Chondrocyte (in vitro differentiated cells): ENCODE results near the gene OBP2B. TPM values are rescaled to one million over a fixed set of nuclear protein-coding genes. Genes with fewer than 3 reads are reported as not detected.

Source experiments
- DNase-seq: peaks from one replicate; pipeline ENCODE4 v3.0.0; 2021; ENCODE audit warnings: mixed read lengths, low spot score
- H3K27ac Mint-ChIP-seq: one replicate; pipeline ENCODE4 v1.8.0; 2021; ENCODE audit warnings: mild to moderate bottlenecking, moderate library complexity, mixed read lengths; ENCODE audit not compliant: unreplicated experiment
- H3K27me3 Mint-ChIP-seq: 2 replicates; pipeline ENCODE4 v1.8.0; 2021; ENCODE audit warnings: low read depth, mixed read lengths
- H3K36me3 Mint-ChIP-seq: 2 replicates; pipeline ENCODE4 v1.8.0; 2021; ENCODE audit warnings: low read depth, mixed read lengths
- H3K4me1 Mint-ChIP-seq: 2 replicates; pipeline ENCODE4 v1.8.0; 2021; ENCODE audit warnings: low read depth, mild to moderate bottlenecking, mixed read lengths
- H3K4me3 Mint-ChIP-seq: one replicate; pipeline ENCODE4 v1.8.0; 2021; ENCODE audit warnings: mild to moderate bottlenecking, moderate library complexity, mixed read lengths; ENCODE audit not compliant: unreplicated experiment
- H3K9me3 Mint-ChIP-seq: 2 replicates; pipeline ENCODE4 v1.8.0; 2021; ENCODE audit warnings: low read depth, mixed read lengths
- CTCF ChIP-seq: fragments of 200-600 bp; sonication (generic); IDR thresholded peaks from 2 replicates; pipeline ENCODE4 v1.5.0; 2021; ENCODE audit warnings: antibody characterized with exemption, mild to moderate bottlenecking, moderate library complexity
- total RNA-seq: library from RNA; stranded (reverse); gene quantifications from 3 replicates; pipeline ENCODE4 v1.2.1, GENCODE V29; 2021

OBP2B gene
- total RNA-seq, 1 donor from 2014 or later: not detected

GRCh38 chr9:133184971-133185370, 24.1 kb downstream of the OBP2B start:
- DNase-seq: no peak
- H3K27me3 Mint-ChIP-seq: peaks cover 37% of the 10 kb centered on the region
- no peaks in the 10 kb centered on the region for H3K36me3 Mint-ChIP-seq
- H3K27ac Mint-ChIP-seq: no peak overlapping the region
- peak; percentile 80 for TF ChIP-seq CTCF
- no peaks in the 10 kb centered on the region for H3K9me3 Mint-ChIP-seq
- no peak overlapping the region for H3K4me3 Mint-ChIP-seq
- H3K4me1 Mint-ChIP-seq: peaks cover 4% of the 10 kb centered on the region

GRCh38 chr9:133182151-133182550, 26.9 kb downstream of the OBP2B start:
- Mint-ChIP-seq H3K27ac (no peak overlapping the region), H3K27me3 (peaks cover 23% of the 10 kb centered on the region), H3K9me3 (no peaks in the 10 kb centered on the region), H3K4me3 (no peak overlapping the region), H3K36me3 (no peaks in the 10 kb centered on the region), H3K4me1 (peaks cover 4% of the 10 kb centered on the region)
- DNase-seq: peak; percentile 47
- no peak for TF ChIP-seq CTCF

GRCh38 chr9:133181561-133181960, 27.5 kb downstream of the OBP2B start:
- Mint-ChIP-seq H3K4me1 (peaks cover 4% of the 10 kb centered on the region), H3K4me3 (no peak overlapping the region), H3K36me3 (no peaks in the 10 kb centered on the region), H3K27me3 (peaks cover 23% of the 10 kb centered on the region), H3K27ac (no peak overlapping the region), H3K9me3 (no peaks in the 10 kb centered on the region)
- DNase-seq: no peak
- no peak for TF ChIP-seq CTCF

- Mint-ChIP-seq H3K4me3 (no peak overlapping the region), H3K27me3 (peaks cover 25% of the 10 kb centered on the region), H3K36me3 (no peaks in the 10 kb centered on the region), H3K9me3 (no peaks in the 10 kb centered on the region), H3K27ac (no peak overlapping the region), H3K4me1 (peaks cover 4% of the 10 kb centered on the region)
- DNase-seq: no peak
- no peak for TF ChIP-seq CTCF
Observed at GRCh38 chr9:133180953-133181352, 28.1 kb downstream of the OBP2B start.

GRCh38 chr9:133173056-133173455, 36.0 kb downstream of the OBP2B start:
- no peak overlapping the region for H3K4me3 Mint-ChIP-seq
- TF ChIP-seq CTCF: no peak
- H3K27ac Mint-ChIP-seq: no peak overlapping the region
- no peaks in the 10 kb centered on the region for H3K9me3 Mint-ChIP-seq
- peak; percentile 43 for DNase-seq
- H3K36me3 Mint-ChIP-seq: no peaks in the 10 kb centered on the region
- H3K27me3 Mint-ChIP-seq: peaks cover 40% of the 10 kb centered on the region
- no peaks in the 10 kb centered on the region for H3K4me1 Mint-ChIP-seq
